Ishikawa (cell line): ENCODE data around the gene TSPOAP1.

Experiments used
- CEBPB ChIP-seq: IDR thresholded peaks from 2 replicates; pipeline ENCODE4 v1.6.1; 2012
- CREB1 ChIP-seq: IDR thresholded peaks from 2 replicates; pipeline ENCODE4 v1.6.1; 2012; ENCODE audit warnings: low read depth
- EGR1 ChIP-seq: IDR thresholded peaks from 2 replicates; pipeline ENCODE4 v1.6.1; 2012
- EP300 ChIP-seq: IDR thresholded peaks from 2 replicates; pipeline ENCODE4 v1.6.1; 2012; ENCODE audit warnings: borderline replicate concordance
- FOXM1 ChIP-seq: IDR thresholded peaks from 2 replicates; pipeline ENCODE4 v1.6.1; 2012; ENCODE audit warnings: low read depth, borderline replicate concordance
- NFIC ChIP-seq: IDR thresholded peaks from 2 replicates; pipeline ENCODE4 v1.6.1; 2012
- RAD21 ChIP-seq: IDR thresholded peaks from 2 replicates; pipeline ENCODE4 v1.6.1; 2012; ENCODE audit warnings: low read depth
- TAF1 ChIP-seq: IDR thresholded peaks from 2 replicates; pipeline ENCODE4 v1.6.1; 2012; ENCODE audit warnings: low read depth, mild to moderate bottlenecking
- TEAD4 ChIP-seq: IDR thresholded peaks from 2 replicates; pipeline ENCODE4 v1.6.1; 2012
- ZBTB7A ChIP-seq: IDR thresholded peaks from 2 replicates; pipeline ENCODE4 v1.6.1; 2012; ENCODE audit warnings: low read depth
- TF ChIP-seq, protein P1 (sequence below): IDR thresholded peaks from 2 replicates; pipeline ENCODE4 v1.6.1; 2012
- TF ChIP-seq, protein P2 (sequence below): IDR thresholded peaks from 2 replicates; pipeline ENCODE4 v1.6.1; 2012; ENCODE audit warnings: low read depth, mild to moderate bottlenecking

DNA sequence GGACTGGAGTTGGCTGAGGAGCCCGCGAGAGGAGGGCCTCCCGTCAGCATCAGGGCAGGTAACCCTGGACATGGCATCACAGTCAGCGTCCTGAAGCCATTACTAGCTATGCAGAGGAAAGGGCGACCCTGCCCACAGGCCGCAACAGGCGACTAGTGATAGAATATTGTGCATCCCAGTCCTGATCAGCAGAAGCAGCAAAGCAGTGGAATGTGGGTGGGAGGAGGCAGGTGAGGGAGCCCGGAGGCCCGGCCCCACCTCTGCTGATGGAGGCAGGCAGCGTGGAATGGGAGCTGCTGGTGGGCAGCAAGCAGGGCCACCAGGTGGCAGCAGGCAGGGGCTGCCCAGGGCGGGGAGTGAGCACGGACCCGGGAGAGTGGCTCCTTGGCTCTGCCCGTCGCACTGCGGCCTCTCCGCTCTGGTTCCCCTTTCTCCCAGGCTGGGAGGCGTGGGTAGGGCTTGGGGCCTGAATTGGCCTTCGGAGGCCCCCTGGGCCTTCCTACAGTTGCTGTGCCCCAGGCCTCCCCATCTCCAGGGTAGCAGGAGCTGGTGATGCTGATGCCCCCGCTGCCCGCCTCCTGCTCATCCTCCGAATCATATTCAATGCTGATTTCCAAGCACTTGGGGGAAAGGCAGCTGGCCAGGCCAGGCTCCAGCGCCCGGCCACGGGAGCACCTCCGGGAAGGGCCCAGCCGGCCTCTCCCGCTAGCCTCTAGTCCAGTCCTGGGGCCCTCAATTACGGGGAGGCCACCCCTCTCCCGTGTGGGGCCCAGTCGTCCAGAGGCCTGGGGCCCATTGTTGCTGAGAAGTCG, 20.2 kb downstream of the TSPOAP1 start:
- TF ChIP-seq FOXM1 (no peak), TAF1 (no peak), CREB1 (no peak), CEBPB (no peak), EP300 (no peak), TEAD4 (no peak), NFIC (no peak), EGR1 (no peak), RAD21 (no peak; the same call in 1 of the 2 replicates), ZBTB7A (no peak)
- TF ChIP-seq, protein P1, sequence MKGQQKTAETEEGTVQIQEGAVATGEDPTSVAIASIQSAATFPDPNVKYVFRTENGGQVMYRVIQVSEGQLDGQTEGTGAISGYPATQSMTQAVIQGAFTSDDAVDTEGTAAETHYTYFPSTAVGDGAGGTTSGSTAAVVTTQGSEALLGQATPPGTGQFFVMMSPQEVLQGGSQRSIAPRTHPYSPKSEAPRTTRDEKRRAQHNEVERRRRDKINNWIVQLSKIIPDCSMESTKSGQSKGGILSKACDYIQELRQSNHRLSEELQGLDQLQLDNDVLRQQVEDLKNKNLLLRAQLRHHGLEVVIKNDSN, result no peak
- TF ChIP-seq, protein P2, sequence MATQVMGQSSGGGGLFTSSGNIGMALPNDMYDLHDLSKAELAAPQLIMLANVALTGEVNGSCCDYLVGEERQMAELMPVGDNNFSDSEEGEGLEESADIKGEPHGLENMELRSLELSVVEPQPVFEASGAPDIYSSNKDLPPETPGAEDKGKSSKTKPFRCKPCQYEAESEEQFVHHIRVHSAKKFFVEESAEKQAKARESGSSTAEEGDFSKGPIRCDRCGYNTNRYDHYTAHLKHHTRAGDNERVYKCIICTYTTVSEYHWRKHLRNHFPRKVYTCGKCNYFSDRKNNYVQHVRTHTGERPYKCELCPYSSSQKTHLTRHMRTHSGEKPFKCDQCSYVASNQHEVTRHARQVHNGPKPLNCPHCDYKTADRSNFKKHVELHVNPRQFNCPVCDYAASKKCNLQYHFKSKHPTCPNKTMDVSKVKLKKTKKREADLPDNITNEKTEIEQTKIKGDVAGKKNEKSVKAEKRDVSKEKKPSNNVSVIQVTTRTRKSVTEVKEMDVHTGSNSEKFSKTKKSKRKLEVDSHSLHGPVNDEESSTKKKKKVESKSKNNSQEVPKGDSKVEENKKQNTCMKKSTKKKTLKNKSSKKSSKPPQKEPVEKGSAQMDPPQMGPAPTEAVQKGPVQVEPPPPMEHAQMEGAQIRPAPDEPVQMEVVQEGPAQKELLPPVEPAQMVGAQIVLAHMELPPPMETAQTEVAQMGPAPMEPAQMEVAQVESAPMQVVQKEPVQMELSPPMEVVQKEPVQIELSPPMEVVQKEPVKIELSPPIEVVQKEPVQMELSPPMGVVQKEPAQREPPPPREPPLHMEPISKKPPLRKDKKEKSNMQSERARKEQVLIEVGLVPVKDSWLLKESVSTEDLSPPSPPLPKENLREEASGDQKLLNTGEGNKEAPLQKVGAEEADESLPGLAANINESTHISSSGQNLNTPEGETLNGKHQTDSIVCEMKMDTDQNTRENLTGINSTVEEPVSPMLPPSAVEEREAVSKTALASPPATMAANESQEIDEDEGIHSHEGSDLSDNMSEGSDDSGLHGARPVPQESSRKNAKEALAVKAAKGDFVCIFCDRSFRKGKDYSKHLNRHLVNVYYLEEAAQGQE, result no peak
